Measurements from ENCODE around the gene SEC14L1.
"Not testable (repeated sequence)": the region's sequence is repeated elsewhere in the genome, so short reads cannot be mapped to it uniquely, and the experiment has no call there.

SEC14L1 gene

DNA sequence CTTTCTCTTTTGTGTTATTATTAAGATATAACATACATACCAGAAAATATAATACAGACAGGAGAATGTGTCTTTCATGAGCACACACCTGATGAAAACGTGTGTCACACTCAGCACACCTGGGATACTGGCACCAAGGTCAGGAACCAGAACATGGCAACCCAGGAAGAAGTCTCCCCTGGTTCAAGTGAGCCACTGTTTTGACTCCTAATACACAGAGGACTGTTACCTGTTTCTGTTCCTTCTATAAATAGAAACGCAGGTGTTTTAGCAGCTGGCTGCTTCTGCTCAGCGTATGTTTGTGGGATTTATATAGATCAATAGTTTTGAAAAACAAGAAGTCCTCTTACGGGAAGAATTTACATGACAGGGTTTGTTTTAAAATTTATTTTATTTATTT, 3.5 kb downstream of the SEC14L1 start:
- no peak for DNase-seq

DNA sequence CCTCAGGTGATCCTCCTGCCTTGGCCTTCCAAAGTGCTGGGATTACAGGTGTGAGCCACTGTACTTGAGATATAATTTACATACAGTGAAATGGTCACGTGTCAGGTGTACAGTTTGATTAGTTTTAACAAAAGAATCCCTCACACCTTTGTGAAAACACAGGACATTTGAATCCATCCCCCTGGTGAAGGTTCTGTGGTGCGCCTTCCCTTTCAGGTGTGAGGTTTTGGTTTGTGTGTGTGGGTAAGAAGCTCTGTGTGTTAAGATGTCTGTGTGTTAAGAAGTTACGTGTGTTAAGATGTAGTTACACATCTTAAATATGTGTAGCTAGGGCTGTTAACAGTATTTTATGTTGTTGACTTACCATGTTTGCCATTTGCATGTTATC, 4.4 kb downstream of the SEC14L1 start:
- no peak for DNase-seq

DNA sequence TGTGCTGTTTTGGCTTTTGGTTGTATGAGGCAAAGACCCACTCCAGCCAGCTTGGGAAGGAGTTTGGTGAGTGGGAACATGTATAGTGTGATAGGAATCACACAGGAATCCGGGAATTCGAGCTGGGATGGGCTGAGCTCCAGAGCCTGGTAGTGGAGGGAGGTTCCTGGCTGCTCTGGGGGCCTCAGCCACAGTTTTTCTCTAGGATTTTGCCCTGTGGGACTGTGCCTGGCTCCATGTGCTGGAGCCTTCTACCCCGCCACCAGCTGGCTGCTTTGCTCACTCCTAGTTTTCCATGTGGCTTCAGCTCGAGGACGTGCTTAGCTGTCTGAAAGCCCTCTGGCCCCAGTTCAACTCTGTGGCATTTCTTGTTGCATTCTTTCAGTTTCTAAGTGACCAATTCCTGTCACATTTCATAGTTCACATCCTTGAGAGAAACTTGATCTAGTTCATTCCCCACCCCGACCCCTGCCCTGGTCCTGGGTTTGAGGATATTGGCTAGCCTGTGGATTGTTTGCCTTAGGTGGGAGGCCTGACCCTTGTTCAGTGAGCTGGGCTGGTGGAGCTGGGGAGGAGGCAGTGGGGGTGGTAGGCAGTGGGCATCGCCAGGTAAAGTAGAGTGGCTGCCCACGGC, 5.0 kb downstream of the SEC14L1 start:
- DNase-seq = no peak

DNA sequence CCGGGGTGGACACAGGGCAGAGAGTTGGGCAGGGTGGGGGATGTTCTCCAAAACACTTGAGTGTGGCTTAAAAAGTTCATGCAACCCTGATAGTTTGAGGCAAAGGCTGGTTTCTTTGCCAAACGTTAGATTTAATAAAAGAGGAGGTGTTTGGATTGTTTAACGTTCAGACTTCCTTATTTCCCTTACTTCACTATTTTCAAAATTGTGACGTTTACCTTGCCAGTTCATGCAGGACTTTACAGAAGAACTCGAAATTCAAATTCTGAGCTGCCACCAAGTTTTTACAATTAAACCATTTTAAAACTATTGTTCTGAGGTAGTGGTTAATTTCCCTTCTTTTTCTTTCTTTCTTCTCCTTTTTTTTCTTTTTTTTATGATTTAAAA, 5.5 kb downstream of the SEC14L1 start:
- DNase-seq = no peak

GRCh38 chr17:77146882-77147281, 6.1 kb downstream of the SEC14L1 start:
- no peak for DNase-seq

- DNase-seq = no peak
Observed at GRCh38 chr17:77147357-77147801, 6.6 kb downstream of the SEC14L1 start.

- DNase-seq = no peak
Observed at GRCh38 chr17:77148077-77148939, 7.5 kb downstream of the SEC14L1 start.

GRCh38 chr17:77148940-77149510, 8.3 kb downstream of the SEC14L1 start:
- no peak for DNase-seq

DNA sequence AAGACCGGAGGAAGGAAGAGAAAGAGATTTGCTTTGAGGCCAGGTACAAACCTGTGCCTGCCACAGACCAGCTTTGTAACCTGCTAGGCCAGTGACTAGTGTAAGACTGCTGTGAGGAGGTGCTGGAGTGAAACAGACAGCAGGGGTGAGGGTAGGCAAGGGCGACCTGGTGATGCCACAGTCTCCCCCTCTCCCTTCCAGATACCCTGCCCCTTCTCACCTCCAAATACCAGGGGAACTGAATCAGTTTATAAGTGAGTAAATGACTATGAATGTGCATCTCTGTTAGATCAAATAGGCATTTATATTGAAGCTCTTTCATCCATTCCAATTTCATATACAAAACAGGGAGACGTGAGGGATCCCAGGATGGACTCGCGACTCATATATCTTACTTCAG, 9.4 kb downstream of the SEC14L1 start:
- DNase-seq = no peak

DNA sequence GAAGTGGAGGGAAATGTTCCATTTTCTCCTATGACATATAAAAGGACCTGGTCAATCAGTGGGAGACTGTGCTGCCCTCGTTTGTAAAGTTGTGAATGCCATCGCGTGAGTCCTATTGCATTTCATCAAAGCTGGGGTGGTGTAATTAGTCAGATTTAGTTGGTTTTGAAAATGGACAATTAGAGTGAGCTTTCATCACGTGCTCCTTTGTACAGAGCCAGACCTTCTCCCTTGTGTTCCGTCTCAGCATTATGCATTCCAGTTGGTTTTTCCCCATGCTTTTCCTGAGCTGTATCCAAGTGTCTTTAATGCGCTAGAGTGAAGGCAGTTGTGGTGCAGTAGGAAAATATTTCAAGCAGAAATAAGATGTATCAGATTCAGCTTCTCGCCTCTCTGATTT, 10.4 kb downstream of the SEC14L1 start:
- DNase-seq = no peak

- not testable (repeated sequence) for DNase-seq
Observed at GRCh38 chr17:77152056-77152455, 11.3 kb downstream of the SEC14L1 start.

GRCh38 chr17:77153472-77153871, 12.7 kb downstream of the SEC14L1 start:
- DNase-seq = no peak

GRCh38 chr17:77153999-77154586, 13.3 kb downstream of the SEC14L1 start:
- DNase-seq = no peak

GRCh38 chr17:77155125-77155524, 14.4 kb downstream of the SEC14L1 start:
- no peak for DNase-seq

GRCh38 chr17:77157766-77158165, 17.0 kb downstream of the SEC14L1 start:
- DNase-seq = not testable (repeated sequence)

DNA sequence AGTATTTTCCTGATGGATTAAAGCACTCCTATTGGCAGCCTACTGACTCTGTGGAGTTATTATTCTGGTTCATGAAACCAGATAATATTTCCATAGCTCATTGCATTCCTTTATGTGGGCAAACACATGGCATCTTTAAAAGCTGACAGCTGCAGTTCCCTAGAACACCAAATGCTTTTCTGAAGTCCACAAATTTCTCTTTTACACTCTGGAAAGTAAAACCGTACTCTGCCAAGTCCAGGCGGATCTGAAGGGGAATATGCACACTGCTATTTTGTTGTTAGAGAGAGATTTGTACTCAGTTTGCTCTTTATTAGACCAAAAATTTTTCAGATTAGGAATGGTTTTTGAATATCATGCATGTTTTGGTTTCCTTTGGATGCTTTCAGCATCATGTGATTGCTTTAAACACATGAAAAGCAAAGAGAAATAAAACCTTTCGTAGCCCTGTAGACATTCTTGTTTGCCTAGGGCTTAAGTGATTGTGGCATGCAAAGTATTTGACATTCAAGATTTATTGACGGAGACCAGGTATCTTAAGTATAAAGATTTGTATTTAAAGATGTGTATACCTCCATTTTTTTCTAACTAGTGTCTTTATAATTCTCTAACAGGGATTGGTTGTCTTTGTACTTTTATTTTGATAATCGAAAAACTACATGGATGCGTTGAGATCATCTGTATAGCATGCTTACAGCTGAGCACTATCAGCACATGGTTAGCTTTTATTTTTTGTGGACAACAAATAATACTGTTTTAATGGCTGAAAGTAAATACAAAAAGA, 19.5 kb downstream of the SEC14L1 start:
- DNase-seq = peak; percentile 69

DNA sequence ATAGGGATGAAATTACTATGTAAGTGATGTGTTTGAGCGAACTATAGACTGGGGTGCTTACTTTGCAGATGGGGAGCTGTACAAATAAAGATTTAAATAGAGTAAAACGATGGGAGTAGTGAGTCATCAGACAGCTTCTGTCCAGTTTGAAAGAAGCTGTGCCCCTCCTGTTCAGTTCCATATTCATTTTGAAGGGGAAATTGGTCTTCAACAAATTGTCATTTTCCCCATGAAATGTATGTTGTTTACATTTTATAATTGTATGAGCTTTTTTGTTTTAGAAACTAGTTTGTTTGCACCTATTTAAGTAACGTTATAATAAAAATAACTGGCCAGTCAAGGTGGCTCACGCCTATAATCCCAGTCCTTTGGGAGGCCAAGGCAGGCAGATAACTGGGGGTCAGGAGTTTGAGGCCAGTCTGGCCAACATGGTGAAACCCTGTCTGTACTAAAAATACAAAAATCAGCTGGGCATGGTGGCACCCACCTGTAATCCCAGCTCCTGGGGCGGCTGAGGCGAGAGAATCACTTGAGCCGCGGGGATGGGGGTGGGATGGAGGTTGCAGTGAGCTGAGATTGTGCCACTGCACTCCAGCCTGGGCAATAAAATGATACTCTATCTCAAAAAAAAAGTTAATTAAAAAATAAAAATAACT, 20.2 kb downstream of the SEC14L1 start:
- no peak for DNase-seq

GRCh38 chr17:77161953-77162352, 21.2 kb downstream of the SEC14L1 start:
- DNase-seq = no peak

DNA sequence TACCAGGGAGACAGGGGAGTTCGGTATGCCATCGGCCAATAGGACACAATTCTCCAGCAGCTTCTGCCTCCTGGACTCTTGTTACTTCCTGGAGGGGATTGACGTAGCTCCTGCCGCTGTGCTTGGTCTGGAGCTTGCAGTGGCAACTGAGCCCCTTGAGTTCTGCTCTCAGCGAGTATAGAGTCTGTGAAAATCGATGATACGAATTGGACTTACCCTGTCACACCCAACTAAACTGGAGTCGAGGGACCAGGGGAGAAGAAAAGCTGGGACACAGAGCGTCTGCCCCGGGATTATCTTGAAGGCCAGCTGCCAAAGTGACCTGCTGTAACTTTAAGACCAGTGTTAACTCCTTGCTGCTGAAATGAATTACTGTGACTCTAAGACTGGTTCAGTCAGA, 22.2 kb downstream of the SEC14L1 start:
- no peak for DNase-seq

- no peak for DNase-seq
Observed at GRCh38 chr17:77163511-77164280, 22.9 kb downstream of the SEC14L1 start.

DNA sequence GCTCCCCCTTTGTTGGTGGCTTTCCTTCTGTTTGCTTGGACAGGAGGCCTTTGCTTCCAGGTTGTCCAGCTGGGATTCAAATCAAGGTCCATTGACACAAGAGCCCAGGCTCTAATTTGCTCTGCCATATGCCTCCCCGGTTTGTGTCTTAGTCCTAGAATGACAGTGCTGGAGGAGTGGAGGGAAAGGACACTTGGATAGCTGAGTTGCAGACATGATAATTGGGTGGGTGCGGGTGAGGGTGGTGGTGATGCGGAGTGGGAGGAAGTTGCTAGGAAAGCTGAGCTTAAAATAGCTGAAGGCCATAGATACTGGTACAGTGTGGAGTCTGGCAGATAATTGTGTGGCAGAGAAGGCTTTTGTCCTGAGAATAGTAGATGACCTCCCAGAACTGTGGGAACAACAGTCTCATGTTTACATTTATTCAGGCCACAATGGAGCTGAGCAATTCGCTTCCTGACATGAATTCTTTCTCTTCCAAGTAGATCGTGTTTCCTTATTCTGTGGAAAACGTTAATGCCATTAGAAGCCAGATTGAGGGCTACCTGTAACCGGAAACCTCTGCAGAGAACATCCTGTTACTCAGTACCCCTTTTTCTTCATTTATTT, 23.8 kb downstream of the SEC14L1 start:
- DNase-seq = no peak
